SK-N-SH (cell line): ENCODE results near the gene ZNF586. TPM values are rescaled to one million over a fixed set of nuclear protein-coding genes. Genes with fewer than 3 reads are reported as not detected.

Experiments used
- CTCF ChIA-PET: fragments of 300-600, 350-600 bp; formaldehyde crosslinking; extraction: SDS; loops from one replicate; lab custom pipeline; 2021; lab: Yijun Ruan, JAX
- POLR2A ChIA-PET: fragments of 350-600 bp; sonication (Branson Sonifier 250); formaldehyde crosslinking; extraction: SDS; loops from one replicate; lab custom pipeline; 2020; ENCODE audit warnings: antibody characterized with exemption, inconsistent platforms; lab: Yijun Ruan, JAX
- DNase-seq: peaks from one replicate; pipeline ENCODE4 v3.0.0; 2012
- H2AFZ ChIP-seq: fragments of 200-600 bp; sonication (generic); 2 replicates; pipeline ENCODE4 v1.8.1; 2016; ENCODE audit warnings: antibody characterized with exemption, mild to moderate bottlenecking, low read depth
- H3F3A ChIP-seq: fragments of 200-600 bp; sonication (generic); replicated peaks from 2 replicates; pipeline ENCODE3; 2016; ENCODE audit warnings: antibody characterized with exemption, mild to moderate bottlenecking; ENCODE audit not compliant: insufficient read depth
- H3K27ac ChIP-seq, 2 experiments: fragments of 200-500 bp in 1 of 2; fragments of 200-600 bp in 1 of 2; sonication (Bioruptor generic) in 1 of 2; sonication (generic), shearing (Covaris generic) in 1 of 2; 2 replicates each; pipeline versions ENCODE4 v1.5.1 to v1.6.1; 2014 to 2016; ENCODE audit warnings: low read depth in 2 of 2, inconsistent platforms in 1 of 2, low read length in 1 of 2, mild to moderate bottlenecking in 1 of 2, mixed read lengths in 1 of 2
- H3K27me3 ChIP-seq: fragments of 200-600 bp; sonication (generic), shearing (Covaris generic); 2 replicates; pipeline ENCODE4 v1.6.1; 2016; ENCODE audit warnings: mixed run types; ENCODE audit not compliant: insufficient read depth
- H3K36me3 ChIP-seq, 2 experiments: fragments of 200-500 bp in 1 of 2; fragments of 200-600 bp in 1 of 2; sonication (Bioruptor generic) in 1 of 2; sonication (generic) in 1 of 2; replicated peaks in 1 of 2; 2 replicates each; pipeline versions ENCODE3 to v1.5.1; 2014 to 2016; ENCODE audit warnings: low read length in 1 of 2, mild to moderate bottlenecking in 1 of 2; ENCODE audit not compliant: insufficient read depth in 2 of 2, control insufficient read depth in 1 of 2
- H3K4me1 ChIP-seq, 2 experiments: fragments of 200-500 bp in 1 of 2; fragments of 200-600 bp in 1 of 2; sonication (Bioruptor generic) in 1 of 2; sonication (generic), shearing (Covaris generic) in 1 of 2; 2 replicates each; pipeline versions ENCODE4 v1.5.1 to v1.6.1; 2014 to 2016; ENCODE audit warnings: low read depth in 1 of 2, low read length in 1 of 2, mixed run types in 1 of 2; ENCODE audit not compliant: insufficient read depth in 2 of 2, control insufficient read depth in 1 of 2
- H3K4me2 ChIP-seq: fragments of 200-600 bp; sonication (generic), shearing (Covaris generic); 2 replicates; pipeline ENCODE4 v1.6.1; 2017; ENCODE audit warnings: mixed run types
- H3K4me3 ChIP-seq, 2 experiments: fragments of 200-500 bp in 1 of 2; fragments of 200-600 bp in 1 of 2; sonication (Bioruptor generic) in 1 of 2; sonication (generic), shearing (Covaris generic) in 1 of 2; 2 replicates each; pipeline versions ENCODE4 v1.5.1 to v1.8.1; 2014 to 2016; ENCODE audit warnings: low read depth in 2 of 2, inconsistent platforms in 1 of 2, low read length in 1 of 2, mild to moderate bottlenecking in 1 of 2, mixed read lengths in 1 of 2, moderate library complexity in 1 of 2
- H3K79me2 ChIP-seq: fragments of 200-600 bp; sonication (generic); 2 replicates; pipeline ENCODE4 v1.8.1; 2017; ENCODE audit warnings: mild to moderate bottlenecking; ENCODE audit not compliant: insufficient read depth
- H3K9ac ChIP-seq: fragments of 200-600 bp; sonication (generic); 2 replicates; pipeline ENCODE4 v1.6.1; 2017; ENCODE audit warnings: mixed run types
- H3K9me2 ChIP-seq: fragments of 200-600 bp; sonication (generic); 2 replicates; pipeline ENCODE4 v1.6.1; 2017; ENCODE audit warnings: mixed run types
- H3K9me3 ChIP-seq: fragments of 200-600 bp; sonication (generic); 2 replicates; pipeline ENCODE4 v1.6.1; 2017; ENCODE audit warnings: mixed run types, mild to moderate bottlenecking, moderate library complexity
- H4K20me1 ChIP-seq: fragments of 200-600 bp; sonication (generic); 2 replicates; pipeline ENCODE4 v1.6.1; 2017; ENCODE audit warnings: mild to moderate bottlenecking, mixed run types; ENCODE audit not compliant: insufficient read depth
- ELF1 ChIP-seq: IDR thresholded peaks from 2 replicates; pipeline ENCODE4 v1.4.0; 2012
- EP300 ChIP-seq, 2 experiments: IDR thresholded peaks; 2 replicates each; pipeline versions ENCODE4 v1.4.0 to v1.6.1; 2012; ENCODE audit warnings: borderline replicate concordance in 1 of 2, low read depth in 1 of 2, low read length in 1 of 2
- FOSL2 ChIP-seq: IDR thresholded peaks from 2 replicates; pipeline ENCODE4 v1.4.0; 2012; ENCODE audit warnings: low read depth, mild to moderate bottlenecking, moderate library complexity, borderline replicate concordance
- GABPA ChIP-seq: IDR thresholded peaks from 2 replicates; pipeline ENCODE4 v1.4.0; 2012; ENCODE audit warnings: low read depth, mild to moderate bottlenecking
- GATA2 ChIP-seq: sonication (generic); formaldehyde crosslinking; IDR thresholded peaks from 2 replicates; pipeline ENCODE4 v1.5.0; 2020; ENCODE audit warnings: mild to moderate bottlenecking, missing genetic modification reagents
- MXI1 ChIP-seq: IDR thresholded peaks from 2 replicates; pipeline ENCODE4 v1.6.1; 2012; ENCODE audit warnings: mild to moderate bottlenecking, low read depth, low read length, improper control_type of control experiment
- NFIC ChIP-seq: IDR thresholded peaks from 2 replicates; pipeline ENCODE4 v1.4.0; 2012; ENCODE audit warnings: borderline replicate concordance
- NRF1 ChIP-seq: IDR thresholded peaks from 2 replicates; pipeline ENCODE4 v1.6.1; 2012; ENCODE audit warnings: low read depth, mild to moderate bottlenecking, low read length
- RAD21 ChIP-seq: IDR thresholded peaks from 2 replicates; pipeline ENCODE4 v1.6.1; 2012; ENCODE audit warnings: mild to moderate bottlenecking, low read length
- RCOR1 ChIP-seq: fragments of 150-350 bp; IDR thresholded peaks from 2 replicates; pipeline ENCODE4 v1.6.1; 2017; ENCODE audit warnings: antibody characterized with exemption, low read length
- RFX5 ChIP-seq: IDR thresholded peaks from 2 replicates; pipeline ENCODE4 v1.6.1; 2012; ENCODE audit warnings: mild to moderate bottlenecking, improper control_type of control experiment, low read length
- RXRA ChIP-seq: IDR thresholded peaks from 2 replicates; pipeline ENCODE4 v1.4.0; 2012; ENCODE audit warnings: low read depth, mild to moderate bottlenecking, borderline replicate concordance
- TAF1 ChIP-seq: IDR thresholded peaks from 2 replicates; pipeline ENCODE4 v1.6.1; 2012; ENCODE audit warnings: low read depth, mild to moderate bottlenecking, low read length, moderate library complexity, borderline replicate concordance
- TEAD4 ChIP-seq: IDR thresholded peaks from 2 replicates; pipeline ENCODE4 v1.4.0; 2012; ENCODE audit warnings: mild to moderate bottlenecking, borderline replicate concordance; ENCODE audit not compliant: insufficient read depth
- YY1 ChIP-seq: IDR thresholded peaks from 2 replicates; pipeline ENCODE4 v1.4.0; 2012; ENCODE audit warnings: low read depth, mild to moderate bottlenecking
- WGBS: methylation state at CpG from one replicate; pipeline ENCODE4 v1.1.6; 2017; ENCODE audit warnings: low lambda C conversion rate; 5-methylcytosine and 5-hydroxymethylcytosine counted together
- polyA plus RNA-seq, 3 experiments: library from polyadenylated mRNA; depleted of rRNA; stranded (reverse); fragments of >200 nt; gene quantifications; 2 replicates each; pipeline ENCODE4 v1.2.3, GENCODE V29; 2012
- TF ChIP-seq, protein P1 (sequence below): IDR thresholded peaks from 2 replicates; pipeline ENCODE4; 2012
- TF ChIP-seq, protein P2 (sequence below): fragments of 150-350 bp; IDR thresholded peaks from 2 replicates; pipeline ENCODE4 v1.6.1; 2016; ENCODE audit warnings: mild to moderate bottlenecking, low read depth, low read length
- TF ChIP-seq, protein P3 (sequence below): IDR thresholded peaks from 2 replicates; pipeline ENCODE4 v1.6.1; 2012; ENCODE audit warnings: mild to moderate bottlenecking, low read depth, low read length, moderate library complexity
- TF ChIP-seq, protein P4 (sequence below): IDR thresholded peaks from 2 replicates; pipeline ENCODE4 v1.4.0; 2012; ENCODE audit warnings: low read depth, borderline replicate concordance
- TF ChIP-seq, protein P5 (sequence below): IDR thresholded peaks from 2 replicates; pipeline ENCODE4 v1.4.0; 2012; ENCODE audit warnings: low read depth

ZNF586 gene
- polyA plus RNA-seq, 1 of the 3 experiments (the other 2 are of a cell fraction): 3.5 TPM

DNA sequence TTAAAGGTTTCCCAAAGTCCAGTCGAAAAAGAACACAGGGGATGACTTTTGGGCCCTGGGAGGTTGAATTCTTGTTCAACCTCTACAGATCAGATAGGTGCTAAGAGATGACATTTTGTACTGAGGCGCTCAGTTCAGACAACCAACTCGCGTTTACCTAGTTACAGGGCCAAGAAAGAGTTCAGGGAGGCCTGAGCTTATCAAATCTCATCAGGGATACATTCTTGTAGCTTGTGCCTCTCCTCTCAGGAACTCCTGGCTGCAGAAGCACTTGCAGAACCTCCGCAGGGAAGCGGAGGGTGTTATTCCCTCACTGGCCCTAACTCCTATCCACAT, 22.0 kb upstream of the ZNF586 start (continued):
- TF ChIP-seq, protein P1, sequence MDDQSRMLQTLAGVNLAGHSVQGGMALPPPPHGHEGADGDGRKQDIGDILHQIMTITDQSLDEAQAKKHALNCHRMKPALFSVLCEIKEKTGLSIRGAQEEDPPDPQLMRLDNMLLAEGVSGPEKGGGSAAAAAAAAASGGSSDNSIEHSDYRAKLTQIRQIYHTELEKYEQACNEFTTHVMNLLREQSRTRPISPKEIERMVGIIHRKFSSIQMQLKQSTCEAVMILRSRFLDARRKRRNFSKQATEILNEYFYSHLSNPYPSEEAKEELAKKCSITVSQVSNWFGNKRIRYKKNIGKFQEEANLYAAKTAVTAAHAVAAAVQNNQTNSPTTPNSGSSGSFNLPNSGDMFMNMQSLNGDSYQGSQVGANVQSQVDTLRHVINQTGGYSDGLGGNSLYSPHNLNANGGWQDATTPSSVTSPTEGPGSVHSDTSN: no peak
- no peak for TF ChIP-seq GATA2 (CRISPR knock-in tag)
- TF ChIP-seq, protein P2, sequence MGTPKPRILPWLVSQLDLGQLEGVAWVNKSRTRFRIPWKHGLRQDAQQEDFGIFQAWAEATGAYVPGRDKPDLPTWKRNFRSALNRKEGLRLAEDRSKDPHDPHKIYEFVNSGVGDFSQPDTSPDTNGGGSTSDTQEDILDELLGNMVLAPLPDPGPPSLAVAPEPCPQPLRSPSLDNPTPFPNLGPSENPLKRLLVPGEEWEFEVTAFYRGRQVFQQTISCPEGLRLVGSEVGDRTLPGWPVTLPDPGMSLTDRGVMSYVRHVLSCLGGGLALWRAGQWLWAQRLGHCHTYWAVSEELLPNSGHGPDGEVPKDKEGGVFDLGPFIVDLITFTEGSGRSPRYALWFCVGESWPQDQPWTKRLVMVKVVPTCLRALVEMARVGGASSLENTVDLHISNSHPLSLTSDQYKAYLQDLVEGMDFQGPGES: no peak

DNA sequence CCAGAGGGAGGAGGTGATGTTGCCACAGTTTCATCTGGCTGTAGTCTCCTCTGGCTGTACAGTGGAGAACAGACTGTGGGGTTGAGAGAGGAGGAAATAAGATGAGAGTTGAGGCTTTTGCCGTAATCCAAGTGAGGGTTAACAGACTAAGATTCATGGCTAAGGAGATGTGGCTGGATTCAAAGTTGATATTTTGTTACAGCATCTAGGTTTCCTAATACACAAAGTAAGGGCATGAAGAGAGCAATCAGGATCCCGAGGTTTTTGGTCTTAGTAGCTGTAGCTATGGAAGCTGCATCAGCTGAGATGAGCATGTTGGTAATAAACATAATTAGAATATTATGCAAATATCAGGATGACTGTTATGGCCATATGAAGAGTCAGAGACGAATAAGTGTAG, 21.4 kb upstream of the ZNF586 start:
- POLR2A ChIA-PET: no interaction called here
- CTCF ChIA-PET: no interaction called here
- H3K27ac ChIP-seq: no peak overlapping the region
- H3K27me3 ChIP-seq: no peaks in the 10 kb centered on the region
- no peak for DNase-seq
- H3K79me2 ChIP-seq: peaks cover 47% of the 10 kb centered on the region
- peak overlapping the region; percentile 83 to 90; a peak in 3 of 4 replicates for H3K4me3 ChIP-seq
- H4K20me1 ChIP-seq: no peaks in the 10 kb centered on the region
- WGBS: 92% methylated on average over 3 of the region's 3 CpGs
- 0 out of 2 replicates have a peak, but pooled peaks cover 6% of the 10 kb centered on the region for H3K9me3 ChIP-seq
- peak overlapping the region; percentile 84 for H3K4me2 ChIP-seq
- H3K4me1 ChIP-seq: peaks cover 0 to 5% of the 10 kb centered on the region in 2 experiments; a peak in 1 of 4 replicates
- TF ChIP-seq RAD21 (no peak), RXRA (no peak), NRF1 (no peak), TAF1 (no peak), ELF1 (no peak), NFIC (no peak), GABPA (no peak), FOSL2 (no peak), RCOR1 (no peak), EP300 (IDR thresholded peaks at IDR 0.05; ENCODE audit: borderline replicate concordance in 1 of 2, low read depth in 1 of 2, low read length in 1 of 2) (no peak), MXI1 (no peak), RFX5 (no peak), YY1 (no peak), TEAD4 (no peak)
- TF ChIP-seq, protein P3, sequence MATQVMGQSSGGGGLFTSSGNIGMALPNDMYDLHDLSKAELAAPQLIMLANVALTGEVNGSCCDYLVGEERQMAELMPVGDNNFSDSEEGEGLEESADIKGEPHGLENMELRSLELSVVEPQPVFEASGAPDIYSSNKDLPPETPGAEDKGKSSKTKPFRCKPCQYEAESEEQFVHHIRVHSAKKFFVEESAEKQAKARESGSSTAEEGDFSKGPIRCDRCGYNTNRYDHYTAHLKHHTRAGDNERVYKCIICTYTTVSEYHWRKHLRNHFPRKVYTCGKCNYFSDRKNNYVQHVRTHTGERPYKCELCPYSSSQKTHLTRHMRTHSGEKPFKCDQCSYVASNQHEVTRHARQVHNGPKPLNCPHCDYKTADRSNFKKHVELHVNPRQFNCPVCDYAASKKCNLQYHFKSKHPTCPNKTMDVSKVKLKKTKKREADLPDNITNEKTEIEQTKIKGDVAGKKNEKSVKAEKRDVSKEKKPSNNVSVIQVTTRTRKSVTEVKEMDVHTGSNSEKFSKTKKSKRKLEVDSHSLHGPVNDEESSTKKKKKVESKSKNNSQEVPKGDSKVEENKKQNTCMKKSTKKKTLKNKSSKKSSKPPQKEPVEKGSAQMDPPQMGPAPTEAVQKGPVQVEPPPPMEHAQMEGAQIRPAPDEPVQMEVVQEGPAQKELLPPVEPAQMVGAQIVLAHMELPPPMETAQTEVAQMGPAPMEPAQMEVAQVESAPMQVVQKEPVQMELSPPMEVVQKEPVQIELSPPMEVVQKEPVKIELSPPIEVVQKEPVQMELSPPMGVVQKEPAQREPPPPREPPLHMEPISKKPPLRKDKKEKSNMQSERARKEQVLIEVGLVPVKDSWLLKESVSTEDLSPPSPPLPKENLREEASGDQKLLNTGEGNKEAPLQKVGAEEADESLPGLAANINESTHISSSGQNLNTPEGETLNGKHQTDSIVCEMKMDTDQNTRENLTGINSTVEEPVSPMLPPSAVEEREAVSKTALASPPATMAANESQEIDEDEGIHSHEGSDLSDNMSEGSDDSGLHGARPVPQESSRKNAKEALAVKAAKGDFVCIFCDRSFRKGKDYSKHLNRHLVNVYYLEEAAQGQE: no peak
- TF ChIP-seq, protein P4, sequence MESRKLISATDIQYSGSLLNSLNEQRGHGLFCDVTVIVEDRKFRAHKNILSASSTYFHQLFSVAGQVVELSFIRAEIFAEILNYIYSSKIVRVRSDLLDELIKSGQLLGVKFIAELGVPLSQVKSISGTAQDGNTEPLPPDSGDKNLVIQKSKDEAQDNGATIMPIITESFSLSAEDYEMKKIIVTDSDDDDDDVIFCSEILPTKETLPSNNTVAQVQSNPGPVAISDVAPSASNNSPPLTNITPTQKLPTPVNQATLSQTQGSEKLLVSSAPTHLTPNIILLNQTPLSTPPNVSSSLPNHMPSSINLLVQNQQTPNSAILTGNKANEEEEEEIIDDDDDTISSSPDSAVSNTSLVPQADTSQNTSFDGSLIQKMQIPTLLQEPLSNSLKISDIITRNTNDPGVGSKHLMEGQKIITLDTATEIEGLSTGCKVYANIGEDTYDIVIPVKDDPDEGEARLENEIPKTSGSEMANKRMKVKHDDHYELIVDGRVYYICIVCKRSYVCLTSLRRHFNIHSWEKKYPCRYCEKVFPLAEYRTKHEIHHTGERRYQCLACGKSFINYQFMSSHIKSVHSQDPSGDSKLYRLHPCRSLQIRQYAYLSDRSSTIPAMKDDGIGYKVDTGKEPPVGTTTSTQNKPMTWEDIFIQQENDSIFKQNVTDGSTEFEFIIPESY: no peak
- TF ChIP-seq, protein P5, sequence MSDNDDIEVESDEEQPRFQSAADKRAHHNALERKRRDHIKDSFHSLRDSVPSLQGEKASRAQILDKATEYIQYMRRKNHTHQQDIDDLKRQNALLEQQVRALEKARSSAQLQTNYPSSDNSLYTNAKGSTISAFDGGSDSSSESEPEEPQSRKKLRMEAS: no peak
- peaks cover 29 to 46% of the 10 kb centered on the region in 2 experiments for H3K36me3 ChIP-seq
- H3K9ac ChIP-seq: no peak overlapping the region
- H3K9me2 ChIP-seq: no peaks in the 10 kb centered on the region
- no peaks in the 10 kb centered on the region for H3F3A ChIP-seq
- no peak overlapping the region for H2AFZ ChIP-seq
